ENCODE results near the gene C5AR2.
"Not testable (repeated sequence)": the region's sequence is repeated elsewhere in the genome, so short reads cannot be mapped to it uniquely, and the experiment has no call there.

Gene C5AR2

DNA sequence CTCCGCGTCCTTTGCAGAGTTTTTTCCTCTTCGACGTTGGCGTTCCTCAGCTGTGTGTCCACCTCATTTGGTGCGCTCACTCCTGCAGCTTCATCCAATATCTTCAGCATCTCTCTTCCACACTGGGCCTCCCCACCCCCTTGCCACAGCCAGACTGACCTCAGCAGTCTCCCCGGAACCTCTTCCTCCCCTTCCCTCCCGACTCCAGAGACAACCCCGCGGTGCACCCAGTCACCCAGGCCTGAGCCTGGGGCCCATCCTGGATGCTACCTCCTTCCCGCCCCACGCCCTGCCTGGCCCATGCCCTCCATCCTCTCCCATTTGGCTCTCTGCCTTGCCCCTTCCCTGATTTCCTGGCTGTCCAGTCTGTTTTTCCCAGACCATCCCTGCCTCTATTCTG is 8.1 kb upstream of the C5AR2 start:
- DNase-seq (ENCODE audit: low spot score): no peak

DNA sequence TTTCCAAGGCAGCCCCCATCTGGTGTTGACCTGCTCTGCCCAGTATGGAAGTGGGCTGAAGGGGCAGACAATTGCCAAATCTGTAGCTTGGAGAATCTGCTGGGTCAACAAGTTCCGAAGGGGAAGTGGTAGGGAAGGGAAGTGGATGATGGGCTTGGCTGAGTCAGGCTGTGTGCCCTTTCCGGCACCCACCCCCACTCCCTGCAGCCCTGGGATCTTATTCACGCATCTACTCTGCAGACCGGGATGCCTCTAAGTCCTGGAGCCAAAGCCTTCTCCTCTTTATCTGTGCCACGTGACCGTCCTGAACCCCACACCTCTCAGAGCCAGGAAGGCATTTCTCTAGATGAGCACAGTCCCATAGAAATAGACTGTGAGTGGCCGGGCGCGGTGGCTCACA is 7.5 kb upstream of the C5AR2 start:
- DNase-seq (ENCODE audit: low spot score): no peak

- DNase-seq (ENCODE audit: low spot score): no peak
Observed at GRCh38 chr19:47330466-47330869, 1.5 kb upstream of the C5AR2 start.

DNA sequence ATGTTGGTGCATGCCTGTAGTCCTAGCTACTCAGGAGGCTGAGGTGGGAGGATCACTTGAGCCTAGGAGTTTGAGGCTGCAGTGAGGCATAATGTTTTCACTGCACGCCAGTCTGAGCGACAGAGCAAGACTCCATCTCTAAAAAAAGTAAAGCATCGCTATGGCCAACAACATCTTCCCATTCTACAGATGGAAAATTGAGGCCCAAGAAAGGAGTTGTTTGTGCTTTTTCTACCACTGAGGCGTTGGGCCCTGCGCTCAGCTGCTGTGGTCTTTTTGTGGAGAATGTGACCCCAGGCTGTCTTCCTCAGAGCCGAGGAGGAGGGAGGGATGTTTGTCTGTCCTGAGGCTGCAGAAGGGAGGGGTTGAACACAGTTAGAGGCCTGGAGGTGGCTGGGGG is 485 bp upstream of the C5AR2 start:
- no peak for DNase-seq (ENCODE audit: low spot score)

DNA sequence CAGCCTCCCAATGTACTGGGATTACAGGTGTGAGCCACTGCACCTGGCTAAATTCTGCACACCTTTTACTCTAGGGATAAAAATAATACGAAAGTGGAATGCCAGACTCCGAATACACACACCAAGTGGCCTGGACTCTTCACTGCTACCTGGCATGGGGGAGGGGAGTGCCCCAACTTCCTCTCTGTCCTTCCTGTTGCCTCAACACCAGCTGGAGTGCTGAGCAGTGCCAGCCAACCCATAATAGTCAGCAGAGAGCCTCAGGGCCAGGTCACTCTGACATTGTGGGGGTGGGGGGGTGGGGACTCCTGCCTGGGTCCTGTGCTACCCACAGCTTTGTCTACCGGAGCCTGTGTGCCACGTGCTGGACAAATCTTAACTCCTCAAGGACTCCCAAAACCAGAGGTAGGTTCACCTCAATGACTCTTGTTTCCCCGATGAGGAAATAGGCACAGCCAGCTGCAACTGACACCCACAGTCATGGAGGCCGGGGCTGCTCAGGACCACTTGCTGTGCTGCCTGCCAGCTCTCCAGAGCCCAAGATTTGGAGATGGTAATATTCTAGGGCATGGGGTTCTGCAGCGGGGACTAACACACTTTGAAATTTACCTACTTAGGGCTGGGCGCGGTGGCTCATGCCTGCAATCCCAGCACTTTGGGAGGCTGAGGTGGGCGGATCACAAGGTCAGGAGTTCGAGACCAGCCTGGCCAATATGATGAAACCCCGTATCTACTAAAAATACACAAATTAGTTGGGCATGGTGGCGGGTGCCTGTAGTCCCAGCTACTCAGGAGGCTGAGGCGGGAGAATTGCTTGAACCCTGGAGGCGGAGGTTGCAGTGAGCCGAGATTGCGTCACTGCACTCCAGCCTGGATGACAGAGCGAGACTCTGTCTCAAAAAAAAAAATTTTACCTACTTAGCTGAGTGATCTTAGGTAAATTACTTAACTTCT is 5.1 kb downstream of the C5AR2 start:
- DNase-seq (ENCODE audit: low spot score): not testable (repeated sequence)

- DNase-seq (ENCODE audit: low spot score): no peak
Observed at GRCh38 chr19:47339196-47339880, 7.4 kb downstream of the C5AR2 start.

GRCh38 chr19:47340477-47341208 is 8.7 kb downstream of the C5AR2 start:
- DNase-seq (ENCODE audit: low spot score): no peak

DNA sequence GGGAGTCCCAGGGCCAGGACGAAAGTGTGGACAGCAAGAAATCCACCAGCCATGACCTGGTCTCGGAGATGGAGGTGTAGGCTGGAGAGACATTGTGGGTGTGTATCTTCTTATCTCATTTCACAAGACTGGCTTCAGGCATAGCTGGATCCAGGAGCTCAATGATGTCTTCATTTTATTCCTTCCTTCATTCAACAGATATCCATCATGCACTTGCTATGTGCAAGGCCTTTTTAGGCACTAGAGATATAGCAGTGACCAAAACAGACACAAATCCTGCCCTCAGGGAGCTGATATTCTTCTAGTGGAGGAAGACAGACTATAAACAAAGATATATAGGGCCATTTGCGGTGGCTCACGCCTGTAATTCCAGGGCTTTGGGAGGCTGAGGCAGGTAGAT is 9.8 kb downstream of the C5AR2 start:
- DNase-seq (ENCODE audit: low spot score): no peak

DNA sequence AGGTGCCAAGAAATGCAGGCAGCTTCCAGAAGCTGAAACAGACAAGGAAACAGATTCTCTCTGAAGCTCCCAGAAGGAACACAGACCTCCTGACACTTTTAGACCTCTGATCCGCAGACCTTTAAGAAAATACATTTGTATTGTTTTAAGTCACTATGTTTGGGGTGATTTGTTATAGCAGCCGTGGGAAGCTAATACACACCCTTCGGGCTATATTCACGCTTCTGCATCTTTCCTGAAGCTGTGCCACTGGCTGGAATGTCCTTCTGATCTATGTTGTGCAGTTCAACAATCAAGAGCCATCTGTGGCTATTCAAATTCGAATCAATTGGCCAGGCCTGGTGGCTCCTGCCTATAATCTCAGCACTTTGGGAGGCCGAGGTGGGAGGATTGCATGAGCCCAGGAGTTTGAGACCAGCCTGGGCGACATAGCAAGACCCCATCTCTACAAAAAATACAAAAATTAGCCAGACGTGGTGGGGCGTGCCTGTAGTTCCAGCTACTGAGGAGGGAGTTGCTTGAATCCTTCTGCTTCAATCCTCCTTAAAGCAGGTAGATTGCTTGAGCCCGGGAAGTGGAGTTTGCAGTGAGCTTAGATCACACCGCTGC is 11.3 kb downstream of the C5AR2 start:
- no peak for DNase-seq (ENCODE audit: low spot score)

DNA sequence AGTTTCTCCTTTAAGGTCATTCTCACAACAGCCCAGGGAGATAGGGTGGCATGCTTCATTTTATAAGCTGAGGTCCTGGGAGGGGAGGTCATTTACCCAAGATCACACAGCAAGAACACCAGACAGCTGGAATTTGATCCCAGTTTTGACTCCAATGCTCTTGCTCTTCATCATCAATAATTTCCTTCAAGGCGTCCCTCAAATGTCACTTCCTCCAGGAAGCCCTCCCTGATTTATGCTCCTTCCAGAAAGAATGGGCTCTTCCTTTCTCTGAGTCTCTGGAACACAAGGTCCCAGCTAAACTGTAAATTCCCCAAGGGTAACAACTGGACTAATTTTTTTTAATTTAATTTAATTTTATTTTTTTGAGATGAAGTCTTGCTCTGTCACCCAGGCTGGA is 12.4 kb downstream of the C5AR2 start:
- DNase-seq (ENCODE audit: low spot score): no peak

DNA sequence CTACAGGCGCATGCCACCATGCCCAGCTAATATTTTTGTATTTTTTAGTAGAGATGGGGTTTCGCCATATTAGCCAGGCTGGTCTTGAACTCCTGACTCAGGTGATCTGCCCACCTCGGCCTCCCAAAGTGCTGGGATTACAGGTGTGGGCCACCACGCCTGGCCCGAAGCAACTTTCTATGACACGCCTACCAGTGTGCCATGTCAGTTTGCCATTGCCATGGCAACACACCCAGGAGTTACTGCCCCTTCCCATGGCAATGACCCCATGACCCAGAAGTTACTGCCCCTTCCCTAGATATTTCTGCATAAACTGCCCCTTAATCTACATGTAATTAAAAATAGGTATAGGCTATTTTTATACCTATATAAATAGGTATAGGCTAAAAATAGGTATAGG is 14.0 kb downstream of the C5AR2 start:
- DNase-seq (ENCODE audit: low spot score): not testable (repeated sequence)

- peak; percentile 100 for DNase-seq (ENCODE audit: low spot score)
Observed at GRCh38 chr19:47348819-47349795, 17.1 kb downstream of the C5AR2 start, which contains the start of gene DHX34. Gene DHX34, plus strand, starts transcription at chr19:47349315. Its CDS starts 3,716 bp downstream, at chr19:47353031.

GRCh38 chr19:47350630-47351029 is 18.7 kb downstream of the C5AR2 start:
- DNase-seq (ENCODE audit: low spot score): no peak

DNA sequence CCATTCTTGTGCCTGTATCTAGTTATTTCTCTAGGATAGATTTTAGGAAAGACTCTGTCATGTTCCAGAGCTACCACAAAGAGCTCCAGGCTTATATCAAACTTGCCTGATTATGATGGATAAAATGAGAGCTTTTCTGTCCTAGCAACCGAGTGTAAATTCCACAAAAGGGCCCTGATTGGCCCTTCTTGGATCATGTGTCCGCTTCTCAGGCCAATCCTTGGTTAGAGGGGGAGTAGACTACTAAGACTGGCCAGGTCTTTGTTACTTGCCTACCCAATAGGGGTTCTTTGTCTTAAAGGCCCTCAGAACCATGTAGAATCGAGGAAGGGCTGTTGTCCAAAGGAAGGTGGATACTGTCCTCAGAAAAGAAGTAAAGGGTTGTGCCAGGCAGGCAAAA is 19.6 kb downstream of the C5AR2 start:
- DNase-seq (ENCODE audit: low spot score): peak; percentile 41

DNA sequence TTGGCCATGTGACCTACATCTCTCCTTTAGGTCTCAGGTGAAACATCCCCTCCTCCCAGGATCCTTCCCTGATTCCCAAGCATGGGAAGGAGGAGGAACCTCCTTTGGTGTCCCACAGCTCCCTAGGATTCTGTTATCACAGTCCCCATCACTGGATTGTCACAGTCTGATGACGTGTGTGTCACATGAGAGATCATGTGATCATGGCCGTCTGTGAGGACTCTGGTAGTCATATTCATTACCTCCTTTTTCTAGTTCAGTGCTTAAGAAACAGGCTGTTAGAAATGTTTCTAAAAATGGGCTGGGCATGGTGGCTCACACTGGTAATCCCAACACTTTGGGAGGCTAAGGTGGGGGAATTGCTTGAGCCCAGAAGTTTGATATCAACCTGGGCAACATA is 20.1 kb downstream of the C5AR2 start:
- no peak for DNase-seq (ENCODE audit: low spot score)

DNA sequence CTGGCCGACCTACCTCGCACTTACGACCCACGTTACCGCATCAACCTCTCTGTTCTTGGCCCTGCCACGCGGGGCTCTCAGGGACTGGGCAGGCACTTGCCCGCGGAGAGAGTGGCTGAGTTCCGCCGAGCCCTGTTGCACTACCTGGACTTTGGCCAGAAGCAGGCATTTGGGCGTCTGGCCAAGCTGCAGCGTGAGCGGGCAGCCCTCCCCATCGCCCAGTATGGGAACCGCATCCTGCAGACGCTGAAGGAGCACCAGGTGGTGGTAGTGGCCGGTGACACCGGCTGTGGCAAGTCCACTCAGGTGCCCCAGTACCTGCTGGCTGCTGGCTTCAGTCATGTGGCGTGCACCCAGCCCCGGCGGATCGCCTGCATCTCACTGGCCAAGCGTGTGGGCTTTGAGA is 21.3 kb downstream of the C5AR2 start:
- no peak for DNase-seq (ENCODE audit: low spot score)

GRCh38 chr19:47356900-47357299 is 24.9 kb downstream of the C5AR2 start:
- DNase-seq (ENCODE audit: low spot score): no peak

DNA sequence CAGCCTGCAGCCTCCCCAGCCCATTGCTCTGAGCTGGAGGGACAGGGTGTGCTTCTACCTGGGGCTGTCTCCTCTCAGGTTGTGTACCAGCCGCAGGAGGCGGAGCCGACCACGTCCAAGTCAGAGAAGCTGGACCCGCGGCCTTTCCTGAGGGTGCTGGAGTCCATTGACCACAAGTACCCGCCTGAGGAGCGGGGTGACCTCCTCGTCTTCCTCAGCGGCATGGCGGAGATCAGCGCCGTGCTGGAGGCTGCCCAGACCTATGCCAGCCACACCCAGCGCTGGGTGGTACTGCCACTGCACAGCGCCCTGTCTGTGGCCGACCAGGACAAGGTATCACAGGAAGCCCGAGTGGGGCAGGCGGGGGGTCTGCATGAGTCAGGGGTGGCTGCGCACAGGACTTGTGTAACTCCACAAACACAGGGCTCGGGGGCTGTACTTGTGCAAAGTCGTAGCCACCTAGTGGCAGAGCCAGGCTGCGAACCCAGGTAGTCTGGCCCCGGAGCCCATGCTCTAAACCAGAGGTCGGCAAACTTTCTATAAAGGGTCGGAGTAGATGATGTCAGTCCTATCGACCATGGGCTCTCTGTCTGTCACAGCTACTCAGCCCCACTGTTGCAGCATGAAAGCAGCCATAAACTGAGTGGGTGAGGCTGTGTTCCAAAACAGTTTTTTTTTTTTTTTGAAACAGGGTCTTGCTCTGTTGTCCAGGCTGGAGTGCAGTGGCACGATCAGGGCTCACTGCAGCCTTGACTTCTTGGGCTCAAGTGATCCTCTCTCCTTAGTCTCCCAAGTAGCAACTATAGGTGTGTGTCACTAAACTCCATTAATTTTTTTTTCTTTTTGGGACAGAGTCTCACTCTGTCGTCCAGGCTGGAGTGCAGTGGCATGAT is 26.1 kb downstream of the C5AR2 start:
- DNase-seq (ENCODE audit: low spot score): no peak

DNA sequence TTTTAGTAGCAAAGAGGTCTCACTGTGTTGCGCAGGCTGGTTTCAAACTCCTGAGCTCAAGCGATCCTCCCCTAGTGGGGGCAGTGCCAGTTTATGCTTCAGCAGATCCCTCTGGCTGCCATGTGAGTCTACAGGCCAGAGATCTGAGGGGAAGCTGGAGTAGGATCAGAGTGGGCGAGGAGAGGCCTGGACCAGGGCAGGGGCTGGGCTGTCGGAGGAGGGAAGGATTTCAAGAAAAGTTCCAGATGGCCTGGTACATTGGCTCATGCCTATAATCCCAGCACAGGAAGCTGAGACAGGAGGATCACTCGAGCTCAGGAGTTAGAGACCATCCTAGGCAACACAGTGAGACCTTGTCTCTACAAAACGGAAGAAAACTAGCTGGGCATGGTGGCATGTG is 27.0 kb downstream of the C5AR2 start:
- no peak for DNase-seq (ENCODE audit: low spot score)

GRCh38 chr19:47362321-47362720 is 30.3 kb downstream of the C5AR2 start:
- no peak for DNase-seq (ENCODE audit: low spot score)
